Measurements from ENCODE around the gene F12.

F12 gene

DNA sequence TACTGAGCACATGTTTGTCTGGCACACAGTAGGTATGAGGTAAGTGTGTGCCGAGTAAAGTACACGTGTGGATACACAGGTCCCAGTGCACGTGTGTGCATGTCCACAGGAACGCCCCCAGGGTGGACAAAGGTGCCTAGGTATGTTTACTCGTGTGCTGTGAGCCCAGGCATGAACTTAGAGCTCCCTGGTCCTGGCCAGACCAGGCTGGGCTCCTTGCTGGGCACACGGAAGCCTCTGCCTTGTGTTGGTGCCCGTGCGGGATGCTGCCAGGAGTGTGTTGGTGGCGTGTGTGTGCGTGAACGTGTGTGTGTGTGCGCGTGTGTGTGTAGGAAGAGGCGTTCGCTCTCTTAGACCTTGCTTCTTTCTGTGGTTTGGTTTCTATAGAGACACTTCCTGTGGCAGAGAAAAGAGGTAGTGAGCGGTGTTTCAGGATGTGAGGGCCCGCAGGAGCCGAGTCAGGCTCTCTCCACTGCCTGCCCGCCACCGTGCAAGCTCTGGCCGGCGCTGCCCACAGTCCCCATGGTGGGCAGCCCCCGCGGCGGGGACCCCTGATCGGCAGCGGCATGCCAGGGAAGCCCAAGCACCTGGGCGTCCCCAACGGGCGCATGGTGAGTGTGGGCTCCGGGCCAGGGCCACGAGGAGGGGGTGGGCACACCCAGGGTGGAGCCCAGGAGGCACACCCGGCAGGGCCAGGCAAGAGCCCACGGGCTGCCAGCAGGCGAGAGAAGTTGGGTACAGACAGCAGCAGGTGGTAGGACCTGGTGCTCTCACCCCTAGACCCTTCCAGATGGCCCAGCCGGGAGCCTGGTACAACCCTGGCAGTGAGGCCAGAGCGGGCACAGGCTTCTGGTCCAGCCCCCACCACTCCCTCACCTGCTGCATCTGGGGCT, 51.7 kb downstream of the F12 start, which contains the start of gene RGS14:
Gene RGS14 (plus strand): TSS at position 466 of the 893 bp plus-strand sequence. CDS start 101 bp downstream, at position 567.
- no peak within 1 kb of the TSS for H3K4me3 ChIP-seq (ENCODE audit: low read depth, low read length)
- in situ Hi-C loops (cut with HindIII; ENCODE audit: low pct_ligation_motif_present, low sequenced_read_pairs) = no loop called here
- no peaks in the 10 kb centered on the region for H3K27me3 ChIP-seq (replicated peaks)
- H3K36me3 ChIP-seq (replicated peaks) = no peaks in the 10 kb centered on the region
- TF ChIP-seq, protein P1, sequence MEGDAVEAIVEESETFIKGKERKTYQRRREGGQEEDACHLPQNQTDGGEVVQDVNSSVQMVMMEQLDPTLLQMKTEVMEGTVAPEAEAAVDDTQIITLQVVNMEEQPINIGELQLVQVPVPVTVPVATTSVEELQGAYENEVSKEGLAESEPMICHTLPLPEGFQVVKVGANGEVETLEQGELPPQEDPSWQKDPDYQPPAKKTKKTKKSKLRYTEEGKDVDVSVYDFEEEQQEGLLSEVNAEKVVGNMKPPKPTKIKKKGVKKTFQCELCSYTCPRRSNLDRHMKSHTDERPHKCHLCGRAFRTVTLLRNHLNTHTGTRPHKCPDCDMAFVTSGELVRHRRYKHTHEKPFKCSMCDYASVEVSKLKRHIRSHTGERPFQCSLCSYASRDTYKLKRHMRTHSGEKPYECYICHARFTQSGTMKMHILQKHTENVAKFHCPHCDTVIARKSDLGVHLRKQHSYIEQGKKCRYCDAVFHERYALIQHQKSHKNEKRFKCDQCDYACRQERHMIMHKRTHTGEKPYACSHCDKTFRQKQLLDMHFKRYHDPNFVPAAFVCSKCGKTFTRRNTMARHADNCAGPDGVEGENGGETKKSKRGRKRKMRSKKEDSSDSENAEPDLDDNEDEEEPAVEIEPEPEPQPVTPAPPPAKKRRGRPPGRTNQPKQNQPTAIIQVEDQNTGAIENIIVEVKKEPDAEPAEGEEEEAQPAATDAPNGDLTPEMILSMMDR (IDR thresholded peaks at IDR 0.05; ENCODE audit: low read depth, low read length, missing control alignments) = no peak
- H3K27ac ChIP-seq = no peak within 1 kb of the TSS
- peak; percentile 36 for DNase-seq

DNA sequence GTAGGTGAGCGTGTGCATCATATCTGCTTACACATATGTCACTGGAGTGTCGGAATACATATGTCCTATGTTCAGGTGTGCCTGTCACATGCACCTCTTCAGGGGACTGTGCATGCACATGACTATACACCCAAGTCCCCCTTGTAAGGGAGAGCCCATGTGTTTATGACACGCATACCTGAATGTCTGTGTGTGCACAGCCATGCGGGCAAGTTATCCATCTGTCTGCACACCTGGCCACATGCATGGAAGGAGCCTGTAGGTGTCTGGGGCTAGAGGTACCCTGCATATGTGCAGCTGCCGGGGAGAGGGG, 52.3 kb downstream of the F12 start:
- in situ Hi-C loops (cut with HindIII; ENCODE audit: low pct_ligation_motif_present, low sequenced_read_pairs) = no loop called here
- no peak for DNase-seq
- Histone ChIP-seq H3K36me3 (replicated peaks) (no peaks in the 10 kb centered on the region), H3K27me3 (replicated peaks) (no peaks in the 10 kb centered on the region), H3K4me3 (ENCODE audit: low read depth, low read length) (no peak overlapping the region), H3K27ac (no peak overlapping the region)
- TF ChIP-seq, protein P1 (IDR thresholded peaks at IDR 0.05; ENCODE audit: low read depth, low read length, missing control alignments) = no peak

DNA sequence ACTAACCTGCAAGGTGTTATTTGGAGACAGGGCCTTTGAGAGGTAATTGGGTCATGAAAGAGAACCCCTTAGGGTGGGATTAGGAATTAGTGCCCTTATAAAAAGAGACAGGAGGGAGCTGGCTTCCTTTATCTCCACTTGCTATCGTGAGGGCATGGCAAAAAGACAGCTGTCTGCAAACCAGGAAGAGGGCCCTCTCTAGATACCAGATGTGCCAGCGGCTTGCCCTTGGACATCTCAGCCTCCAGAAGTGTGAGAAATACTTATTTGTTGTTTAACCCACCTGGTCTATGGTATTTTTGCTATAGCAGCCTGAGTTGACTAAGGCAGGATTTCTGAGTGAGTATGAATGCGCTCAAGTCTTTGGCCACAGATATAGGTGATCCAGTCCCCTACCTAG, 52.6 kb downstream of the F12 start:
- TF ChIP-seq, protein P1 (IDR thresholded peaks at IDR 0.05; ENCODE audit: low read depth, low read length, missing control alignments) = no peak
- in situ Hi-C loops (cut with HindIII; ENCODE audit: low pct_ligation_motif_present, low sequenced_read_pairs) = no loop called here
- no peak overlapping the region for H3K27ac ChIP-seq
- no peak for DNase-seq
- H3K36me3 ChIP-seq (replicated peaks) = no peaks in the 10 kb centered on the region
- H3K4me3 ChIP-seq (ENCODE audit: low read depth, low read length) = no peak overlapping the region
- H3K27me3 ChIP-seq (replicated peaks) = no peaks in the 10 kb centered on the region

DNA sequence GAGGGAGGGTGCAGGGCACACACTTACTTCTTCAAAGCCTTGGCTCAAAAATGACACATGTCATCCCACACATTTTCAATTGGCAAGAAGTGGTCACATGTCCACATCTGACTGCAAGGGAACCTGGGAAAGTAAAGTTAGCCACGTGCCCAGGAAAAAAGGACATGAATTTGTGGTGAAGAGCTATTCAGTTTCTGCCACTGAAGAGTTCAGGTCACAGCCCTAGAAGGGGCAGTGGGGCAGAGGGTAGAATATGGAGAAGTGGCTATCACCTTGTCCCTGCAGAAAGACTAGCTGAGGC, 53.5 kb downstream of the F12 start:
- no peaks in the 10 kb centered on the region for H3K36me3 ChIP-seq (replicated peaks)
- TF ChIP-seq, protein P1 (IDR thresholded peaks at IDR 0.05; ENCODE audit: low read depth, low read length, missing control alignments) = no peak
- H3K27ac ChIP-seq = no peak overlapping the region
- H3K4me3 ChIP-seq (ENCODE audit: low read depth, low read length) = no peak overlapping the region
- in situ Hi-C loops (cut with HindIII; ENCODE audit: low pct_ligation_motif_present, low sequenced_read_pairs) = no loop called here
- no peaks in the 10 kb centered on the region for H3K27me3 ChIP-seq (replicated peaks)
- no peak for DNase-seq

- no peaks in the 10 kb centered on the region for H3K27me3 ChIP-seq (replicated peaks)
- TF ChIP-seq, protein P1 (IDR thresholded peaks at IDR 0.05; ENCODE audit: low read depth, low read length, missing control alignments) = no peak
- in situ Hi-C loops (cut with HindIII; ENCODE audit: low pct_ligation_motif_present, low sequenced_read_pairs) = no loop called here
- H3K27ac ChIP-seq = no peak overlapping the region
- H3K36me3 ChIP-seq (replicated peaks) = no peaks in the 10 kb centered on the region
- no peak overlapping the region for H3K4me3 ChIP-seq (ENCODE audit: low read depth, low read length)
- DNase-seq = no peak
Measured at GRCh38 chr5:177355162-177355867, 54.0 kb downstream of the F12 start.
